Fibroblast of lung (primary cell): ENCODE results near the gene GNAL.

Experiments used
- CTCF ChIP-seq, 2 donors: IDR thresholded peaks in 1 of 2; conservative IDR thresholded peaks in 1 of 2; 1 replicate in 1 of 2; 2 replicates in 1 of 2; pipeline ENCODE4 v1.5.1; 2011 to 2012; ENCODE audit warnings: low read length in 2 of 2, control low read depth in 1 of 2, inconsistent platforms in 1 of 2, low read depth in 1 of 2, mild to moderate bottlenecking in 1 of 2
- EZH2 ChIP-seq: IDR thresholded peaks from 2 replicates; pipeline ENCODE4 v1.5.1; 2012; ENCODE audit warnings: low read length, control low read depth, mild to moderate bottlenecking; ENCODE audit errors: missing control alignments

DNA sequence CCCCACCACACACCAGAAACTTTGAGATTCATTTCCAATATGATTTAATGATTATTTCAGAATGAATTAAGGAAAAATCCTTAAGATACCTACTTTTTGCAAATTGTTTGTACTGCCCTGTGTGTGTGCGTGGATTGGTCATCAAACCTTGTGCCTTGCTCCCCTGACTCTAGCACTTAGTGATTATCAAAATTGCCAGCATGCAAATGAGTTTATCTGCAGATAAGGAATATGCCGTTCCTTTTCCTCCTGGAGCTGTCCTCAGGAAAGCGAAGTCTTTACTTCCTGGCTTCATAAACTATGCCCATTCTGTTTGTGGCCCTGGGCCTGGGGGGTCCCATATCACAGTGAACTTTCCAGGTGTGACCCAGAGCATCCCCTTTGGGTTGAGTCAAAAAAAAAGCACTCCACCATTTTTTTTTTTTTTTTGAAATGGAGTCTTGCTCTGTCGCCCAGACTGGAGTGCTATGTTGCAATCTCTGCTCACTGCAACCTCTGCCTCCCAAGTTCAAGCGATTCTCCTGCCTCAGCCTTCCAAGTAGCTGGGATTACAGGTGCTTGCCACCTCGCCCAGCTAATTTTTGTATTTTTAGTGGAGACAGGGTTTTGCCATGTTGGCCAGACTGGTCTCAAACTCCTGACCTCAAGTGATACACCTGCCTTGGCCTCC is 173.5 kb downstream of the GNAL start:
- TF ChIP-seq CTCF (conservative IDR thresholded peaks at IDR 0.05 in 1 of 2, IDR thresholded peaks at IDR 0.05 in 1 of 2; ENCODE audit: low read depth in 1 of 2, low read length in 2 of 2) = no peak
- no peak for TF ChIP-seq EZH2
